Fibroblast of mammary gland (primary cell): ENCODE measurements around the gene KCNIP3.

Experiments used
- DNase-seq: peaks from one replicate; pipeline ENCODE4 v3.0.0-alpha.2; 2010; ENCODE audit warnings: low read depth
- H3K4me3 ChIP-seq: 2 replicates; pipeline ENCODE4 v1.5.1; 2011; ENCODE audit warnings: low read depth, mild to moderate bottlenecking, low read length, moderate library complexity; ENCODE audit not compliant: control insufficient read depth
- CTCF ChIP-seq: conservative IDR thresholded peaks from 2 replicates; pipeline ENCODE4 v1.5.1; 2011; ENCODE audit warnings: low read depth, low read length, inconsistent platforms; ENCODE audit not compliant: control insufficient read depth, insufficient read depth

KCNIP3 gene

GRCh38 chr2:95331606-95332005, 34.5 kb downstream of the KCNIP3 start:
- no peak overlapping the region for H3K4me3 ChIP-seq
- no peak for DNase-seq
- TF ChIP-seq CTCF: no peak

GRCh38 chr2:95332036-95332435, 34.9 kb downstream of the KCNIP3 start:
- H3K4me3 ChIP-seq: no peak overlapping the region
- TF ChIP-seq CTCF: no peak
- no peak for DNase-seq

- no peak for TF ChIP-seq CTCF
- H3K4me3 ChIP-seq: no peak overlapping the region
- DNase-seq: no peak
Observed at GRCh38 chr2:95333056-95333455, 35.9 kb downstream of the KCNIP3 start.

- no peak overlapping the region for H3K4me3 ChIP-seq
- no peak for TF ChIP-seq CTCF
- DNase-seq: peak; percentile 95
Observed at GRCh38 chr2:95333888-95334338, 36.8 kb downstream of the KCNIP3 start.

- peak; percentile 64 for DNase-seq
- no peak for TF ChIP-seq CTCF
- H3K4me3 ChIP-seq: no peak overlapping the region
Observed at GRCh38 chr2:95334916-95335641, 37.9 kb downstream of the KCNIP3 start.

GRCh38 chr2:95336406-95336805, 39.3 kb downstream of the KCNIP3 start:
- H3K4me3 ChIP-seq: no peak overlapping the region
- TF ChIP-seq CTCF: no peak
- DNase-seq: no peak
